Heart right ventricle (tissue), 16 donors: Measurements from ENCODE around the gene MICAL3. TPM values are rescaled to one million over a fixed set of nuclear protein-coding genes. Genes with fewer than 3 reads are reported as not detected.

Experiments
- ATAC-seq, 8 donors: fragments of 200-7000 bp; cut with Tn5 transposase; one replicate each; pipeline ENCODE4 v1.9.1; 2020; ENCODE audit warnings: mild to moderate bottlenecking in 8 of 8, moderate library complexity in 8 of 8, moderate number of reproducible peaks in 1 of 8
- DNase-seq, 2 donors: peaks; one replicate each; pipeline ENCODE4 v3.0.0-alpha.2; 2020
- H3K27ac ChIP-seq, 10 donors: fragments of 200-600 bp; sonication (generic) in 2 of 10; one replicate each; pipeline versions ENCODE4 v1.5.0 to v1.8.0; 2020 to 2022; ENCODE audit warnings: mild to moderate bottlenecking in 3 of 10
- H3K27me3 ChIP-seq, 7 donors: fragments of 200-600 bp; one replicate each; pipeline ENCODE4 v1.8.0; 2021 to 2022; ENCODE audit warnings: mild to moderate bottlenecking in 2 of 7
- H3K36me3 ChIP-seq, 9 donors: fragments of 200-600 bp; sonication (generic) in 1 of 9; one replicate each; pipeline versions ENCODE4 v1.5.0 to v1.8.0; 2020 to 2022; ENCODE audit warnings: mild to moderate bottlenecking in 2 of 9
- H3K4me1 ChIP-seq, 9 donors: fragments of 200-600 bp; sonication (generic) in 1 of 9; one replicate each; pipeline versions ENCODE4 v1.5.0 to v1.8.0; 2020 to 2022; ENCODE audit warnings: mild to moderate bottlenecking in 4 of 9
- H3K4me3 ChIP-seq, 10 donors: fragments of 200-600 bp; sonication (generic) in 2 of 10; one replicate each; pipeline versions ENCODE4 v1.5.0 to v1.8.0; 2020 to 2022; ENCODE audit warnings: mild to moderate bottlenecking in 7 of 10, moderate library complexity in 2 of 10
- H3K9me3 ChIP-seq, 11 donors: fragments of 200-600 bp in 10 of 11; sonication (generic) in 2 of 11; one replicate each; pipeline versions ENCODE4 v1.5.0 to v1.8.0; 2013 to 2022; ENCODE audit warnings: mild to moderate bottlenecking in 2 of 11, control low read depth in 1 of 11, moderate library complexity in 1 of 11
- WGBS, 2 donors: extraction: QIAGEN DNeasy Blood & Tissue Kit; methylation state at CpG; one replicate each; pipeline ENCODE4 v1.1.7; 2013; ENCODE audit warnings: inconsistent platforms in 1 of 2; 5-methylcytosine and 5-hydroxymethylcytosine counted together
- intact Hi-C, 10 donors: fragments of 100-400 bp; cut with DNase I; formaldehyde crosslinking; loops; one replicate each; pipeline versions ENCODE4 v1.11.1 to v1.14.2; 2022
- polyA plus RNA-seq, 2 donors: library from polyadenylated mRNA; stranded (reverse); fragments of 200-250 nt; gene quantifications; one replicate each; pipeline ENCODE4 v1.2.3, GENCODE V29; 2013
- total RNA-seq, 10 donors: library from RNA; stranded (reverse); fragmentation: NEBNext Ultra II Directional in 3 of 10; extraction: Animal tissue kit (Norgen Biotek cat#: 25700) in 3 of 10; gene quantifications; one replicate each; pipeline versions ENCODE4 v1.2.1 to v1.2.4, GENCODE V29; 2021 to 2023
- TF ChIP-seq, protein P1 (sequence below), 9 donors: fragments of 200-600 bp; sonication (generic) in 2 of 9; IDR thresholded peaks; one replicate each; pipeline versions ENCODE4 v1.5.0 to v1.8.0; 2021 to 2022; ENCODE audit warnings: antibody characterized with exemption in 9 of 9, mild to moderate bottlenecking in 5 of 9, moderate library complexity in 1 of 9
- donor health status: Arrhythmogenic right ventricular cardiomyopathy.
- donor health status: ischemic (EF 13 %, LVEDD 7.1; RV severe dilation, severe dysfunction).
- donor health status: healthy with polysubstance abuse.
- donor health status: DM: no; HTN: yes; CAD: no.
- donor health status: DM: no; HTN: no; CAD: no.
- donor health status: ischemic (EF 25% LVEDD 6.9; RV normal size, moderate dysfunction).
- donor health status: ischemic (EF 25% LVEDD 5.7; RV mildly dilated, moderate dysfunction).
- donor health status: healthy.
- donor health status: DM: yes; HTN: yes; CAD: no.
- donor health status: Ischemic cardiomyopathy.
- donor health status: ischemic (EF 35%, LVEDD 5.7; RV mildly dilated, moderate dysfunction).
- donor health status: nonischemic (EF 11% LVEDD 7.7; RV severe dilation, severe dysfunction).
- donor health status: DM: yes; HTN: yes; CAD: no.
- donor health status: PGD.
- donor health status: ischemic (EF 29% LVEDD 5.4; RV normal size, mild dysfunction).
- donor health status: nonischemic (EF 23%, LVEDD 6.1; RV moderate dilation, normal function).

MICAL3 gene
- total and polyA plus RNA-seq, 12 donors = 13.2 to 137 (median 109) TPM

DNA sequence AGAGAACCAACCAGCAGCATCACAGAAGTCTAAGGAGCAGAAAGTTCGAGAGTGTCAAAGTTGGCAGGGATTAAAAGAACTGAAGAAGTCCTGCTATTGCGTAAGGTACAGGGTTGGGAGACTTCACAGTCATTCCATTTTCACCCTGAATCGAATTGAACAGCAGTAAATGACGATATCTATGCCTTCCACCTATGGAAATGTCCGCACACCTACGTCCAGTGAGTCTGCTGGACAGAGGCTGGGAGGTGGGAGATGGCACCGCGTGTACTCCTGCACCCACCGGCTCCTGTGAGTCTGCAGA is 116.7 kb downstream of the MICAL3 start:
- Histone ChIP-seq H3K4me1 (peaks cover 23 to 99% (median 71%) of the 10 kb centered on the region in 9 donors), H3K36me3 (peaks cover 0 to 48% (median 21%) of the 10 kb centered on the region in 9 donors), H3K9me3 (no peaks in the 10 kb centered on the region), H3K27ac (peak overlapping the region in 7 of 10 donors; percentile 10 to 89 (median 67)), H3K27me3 (no peaks in the 10 kb centered on the region), H3K4me3 (no peak overlapping the region)
- TF ChIP-seq, protein P1, sequence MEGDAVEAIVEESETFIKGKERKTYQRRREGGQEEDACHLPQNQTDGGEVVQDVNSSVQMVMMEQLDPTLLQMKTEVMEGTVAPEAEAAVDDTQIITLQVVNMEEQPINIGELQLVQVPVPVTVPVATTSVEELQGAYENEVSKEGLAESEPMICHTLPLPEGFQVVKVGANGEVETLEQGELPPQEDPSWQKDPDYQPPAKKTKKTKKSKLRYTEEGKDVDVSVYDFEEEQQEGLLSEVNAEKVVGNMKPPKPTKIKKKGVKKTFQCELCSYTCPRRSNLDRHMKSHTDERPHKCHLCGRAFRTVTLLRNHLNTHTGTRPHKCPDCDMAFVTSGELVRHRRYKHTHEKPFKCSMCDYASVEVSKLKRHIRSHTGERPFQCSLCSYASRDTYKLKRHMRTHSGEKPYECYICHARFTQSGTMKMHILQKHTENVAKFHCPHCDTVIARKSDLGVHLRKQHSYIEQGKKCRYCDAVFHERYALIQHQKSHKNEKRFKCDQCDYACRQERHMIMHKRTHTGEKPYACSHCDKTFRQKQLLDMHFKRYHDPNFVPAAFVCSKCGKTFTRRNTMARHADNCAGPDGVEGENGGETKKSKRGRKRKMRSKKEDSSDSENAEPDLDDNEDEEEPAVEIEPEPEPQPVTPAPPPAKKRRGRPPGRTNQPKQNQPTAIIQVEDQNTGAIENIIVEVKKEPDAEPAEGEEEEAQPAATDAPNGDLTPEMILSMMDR (IDR thresholded peaks at IDR 0.05) = no peak
- DNase-seq (no peak), ATAC-seq (no peak)
- intact Hi-C loops = loop anchor here in 5 of 10 donors (2.0 to 10.0 kb wide), 5 partner anchors 57 to 167 kb away; partner anchors contain the start of genes PEX26 (in 2 of the 5) and MICAL3 (in 1 of the 5)
- WGBS, 2 donors = 79 to 80% methylated on average over 9 of the region's 9 CpGs

DNA sequence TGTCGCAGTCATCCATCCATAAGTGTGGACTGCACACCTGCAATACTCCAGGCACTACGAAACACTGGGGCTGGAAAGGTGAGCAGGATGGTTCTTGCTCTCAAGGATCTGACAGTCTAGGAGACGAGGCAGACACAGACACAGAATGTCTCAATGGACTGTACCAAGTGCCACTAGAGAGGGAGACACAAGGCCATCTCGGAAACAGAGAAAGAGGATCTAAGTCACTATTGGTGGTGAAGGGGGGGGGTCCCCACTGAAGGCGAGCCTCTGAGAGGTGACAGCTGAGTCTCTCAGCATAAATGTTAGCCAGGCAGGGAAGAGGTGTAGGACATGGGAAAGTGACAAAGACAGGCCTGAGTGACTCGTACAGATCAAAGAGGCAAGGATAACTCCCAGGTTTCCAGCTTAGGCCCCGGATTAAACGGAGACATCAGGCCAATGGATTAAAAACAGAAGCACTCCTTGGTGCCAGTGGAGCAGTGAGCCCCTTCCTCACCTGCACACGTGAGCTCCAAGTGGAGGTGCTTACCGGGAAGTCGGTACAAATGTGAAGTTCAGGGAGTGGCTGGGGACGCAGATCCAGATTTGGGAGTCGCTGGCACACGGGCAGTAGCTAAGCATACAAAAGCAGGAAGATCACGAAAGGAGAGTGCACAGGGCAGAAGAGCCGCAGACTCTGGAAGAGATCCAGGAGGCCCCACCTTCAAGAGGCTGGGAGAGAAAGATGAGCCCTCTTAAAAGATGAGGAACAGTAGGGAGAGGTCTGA is 117.2 kb downstream of the MICAL3 start:
- 49 to 63% methylated on average over 16 of the region's 16 CpGs for WGBS, 2 donors
- intact Hi-C loops = loop anchor here in 4 of 10 donors (2.0 to 10.0 kb wide), 4 partner anchors 58 to 168 kb away; partner anchors contain the start of genes PEX26 (in 2 of the 4) and MICAL3 (in 1 of the 4)
- TF ChIP-seq, protein P1 (IDR thresholded peaks at IDR 0.05) = no peak
- H3K27me3 ChIP-seq = no peaks in the 10 kb centered on the region
- peak overlapping the region in 7 of 10 donors; percentile 10 to 79 (median 54) for H3K27ac ChIP-seq
- peaks cover 0 to 54% (median 21%) of the 10 kb centered on the region in 9 donors for H3K36me3 ChIP-seq
- H3K9me3 ChIP-seq = no peaks in the 10 kb centered on the region
- no peak overlapping the region for H3K4me3 ChIP-seq
- peaks cover 23 to 100% (median 66%) of the 10 kb centered on the region in 9 donors for H3K4me1 ChIP-seq
- no peak for DNase-seq
- ATAC-seq = no peak

DNA sequence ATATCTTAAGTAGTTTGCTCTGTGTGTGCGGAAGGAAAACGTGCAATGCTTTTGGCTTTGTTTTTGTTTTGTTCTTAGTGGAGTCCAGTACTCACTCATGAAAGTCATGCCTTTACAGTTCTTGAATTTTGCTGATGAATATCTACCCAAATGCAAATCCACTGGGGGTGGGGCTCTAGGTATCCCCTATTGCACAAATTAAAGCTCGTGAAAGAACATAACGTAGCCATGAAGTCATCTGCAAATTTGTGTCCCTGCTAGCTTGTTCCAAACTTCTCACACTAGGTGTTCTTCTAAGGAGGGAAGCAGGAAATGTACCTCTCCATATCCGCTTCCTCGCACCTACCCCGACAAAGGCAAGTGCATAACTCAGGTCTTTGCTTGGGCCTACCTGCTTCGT is 118.9 kb downstream of the MICAL3 start:
- H3K27me3 ChIP-seq = no peaks in the 10 kb centered on the region
- peak overlapping the region in 4 of 10 donors; percentile 15 to 70 (median 45) for H3K27ac ChIP-seq
- peaks cover 19 to 86% (median 54%) of the 10 kb centered on the region in 9 donors for H3K4me1 ChIP-seq
- peaks cover 0 to 71% (median 31%) of the 10 kb centered on the region in 9 donors for H3K36me3 ChIP-seq
- H3K4me3 ChIP-seq = no peak overlapping the region
- 82 to 89% methylated on average over 8 of the region's 8 CpGs for WGBS, 2 donors
- TF ChIP-seq, protein P1 (IDR thresholded peaks at IDR 0.05) = no peak
- DNase-seq (no peak), ATAC-seq (no peak)
- no peaks in the 10 kb centered on the region for H3K9me3 ChIP-seq
- intact Hi-C loops = loop anchor here in 3 of 10 donors (5.0 to 10.0 kb wide), 3 partner anchors 59 to 169 kb away; partner anchors contain the start of genes PEX26 (in 2 of the 3) and MICAL3 (in 1 of the 3)

DNA sequence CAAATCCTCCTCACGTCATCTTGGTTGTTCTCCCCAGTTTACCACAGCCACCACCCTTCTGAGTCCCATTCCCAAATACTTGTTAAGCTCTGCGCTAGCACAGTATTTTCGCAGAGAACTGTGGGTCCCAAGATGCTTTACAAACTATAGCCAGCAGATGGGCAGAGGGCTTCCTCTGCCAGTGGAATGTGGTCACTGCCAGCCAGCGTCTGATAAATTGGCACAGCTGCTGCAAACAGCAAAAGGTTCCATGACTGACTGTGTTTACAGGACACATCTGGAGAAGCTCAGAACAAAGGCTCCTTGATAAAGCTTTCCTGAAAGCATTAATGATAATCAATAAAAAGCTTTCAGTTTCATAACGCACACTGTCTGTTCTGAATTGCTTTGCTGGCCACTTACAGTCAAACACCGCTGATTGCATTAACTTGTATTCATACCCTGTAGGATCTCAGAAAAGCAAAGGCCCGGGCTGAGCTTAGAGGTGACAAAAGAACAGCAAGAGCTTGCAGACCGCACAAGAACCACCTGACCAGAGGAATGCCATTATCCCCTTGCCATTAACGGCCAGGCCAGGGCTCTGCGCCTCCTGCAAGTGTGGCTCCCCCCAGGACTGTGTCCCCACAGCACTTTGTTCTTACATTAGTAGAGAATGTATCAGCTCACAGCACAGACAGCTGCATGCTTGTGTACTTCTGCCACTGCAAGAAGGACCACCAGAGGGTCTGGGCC is 120.6 kb downstream of the MICAL3 start:
- Histone ChIP-seq H3K27me3 (no peaks in the 10 kb centered on the region), H3K36me3 (peaks cover 0 to 88% (median 39%) of the 10 kb centered on the region in 9 donors), H3K4me3 (no peak overlapping the region), H3K27ac (peak overlapping the region in 9 of 10 donors; percentile 22 to 72 (median 50)), H3K9me3 (no peaks in the 10 kb centered on the region), H3K4me1 (peaks cover 11 to 69% (median 37%) of the 10 kb centered on the region in 9 donors)
- WGBS, 2 donors = 44 to 56% methylated on average over 10 of the region's 10 CpGs
- peak in 7 of 8 donors; percentile 25 to 77 (median 55) for ATAC-seq
- DNase-seq = peak in 1 of 2 donors; percentile 28
- intact Hi-C loops = loop anchor here in 2 of 10 donors (10.0 kb wide), 2 partner anchors 61 to 171 kb away; partner anchors contain the start of gene PEX26 (in 2 of the 2)
- TF ChIP-seq, protein P1 (IDR thresholded peaks at IDR 0.05) = peak in 1 of 9 donors; percentile 26
